Astrocyte (in vitro differentiated cells and primary cell): ENCODE results near the gene TBRG4. TPM values are rescaled to one million over a fixed set of nuclear protein-coding genes. Genes with fewer than 3 reads are reported as not detected.

Source experiments
- DNase-seq: peaks from one replicate; pipeline ENCODE4 v3.0.0-alpha.2; 2010; ENCODE audit warnings: low read depth
- FAIRE-seq: peaks from 2 replicates; lab custom pipeline; 2011; peaks lifted over from hg19 to GRCh38; lab: Jason Lieb, UNC
- H2AFZ ChIP-seq: 2 replicates; pipeline ENCODE4 v1.6.0; 2012; ENCODE audit warnings: low read depth, low read length, inconsistent platforms
- H3K27ac ChIP-seq: 2 replicates; pipeline ENCODE4 v1.5.1; 2011; ENCODE audit warnings: low read depth, low read length, inconsistent platforms
- H3K27me3 ChIP-seq: 2 replicates; pipeline ENCODE4 v1.6.0; 2011; ENCODE audit warnings: low read length, inconsistent platforms; ENCODE audit not compliant: insufficient read depth
- H3K36me3 ChIP-seq: 2 replicates; pipeline ENCODE4 v1.5.1; 2011; ENCODE audit warnings: low read length, inconsistent platforms; ENCODE audit not compliant: insufficient read depth
- H3K4me1 ChIP-seq: 2 replicates; pipeline ENCODE4 v1.5.1; 2011; ENCODE audit warnings: low read length, inconsistent platforms; ENCODE audit not compliant: insufficient read depth
- H3K4me2 ChIP-seq: 2 replicates; pipeline ENCODE4 v1.6.0; 2012; ENCODE audit warnings: low read length, inconsistent platforms
- H3K4me3 ChIP-seq: 2 replicates; pipeline ENCODE4 v1.5.1; 2011; ENCODE audit warnings: low read depth, mild to moderate bottlenecking, low read length, inconsistent platforms; ENCODE audit not compliant: insufficient read depth
- H3K79me2 ChIP-seq: 2 replicates; pipeline ENCODE4 v1.6.0; 2012; ENCODE audit warnings: mild to moderate bottlenecking, low read length, inconsistent platforms; ENCODE audit not compliant: insufficient read depth
- H3K9ac ChIP-seq: 2 replicates; pipeline ENCODE4 v1.6.0; 2012; ENCODE audit warnings: mild to moderate bottlenecking, low read length, inconsistent platforms
- H3K9me3 ChIP-seq: 2 replicates; pipeline ENCODE4 v1.5.1; 2012; ENCODE audit warnings: low read depth, mild to moderate bottlenecking, low read length, inconsistent platforms; ENCODE audit not compliant: insufficient read depth
- H4K20me1 ChIP-seq: 2 replicates; pipeline ENCODE4 v1.6.0; 2012; ENCODE audit warnings: low read length, inconsistent platforms; ENCODE audit not compliant: insufficient read depth
- H3K27ac Mint-ChIP-seq: one replicate; pipeline ENCODE4 v1.8.0; 2021; ENCODE audit warnings: mild to moderate bottlenecking, mixed read lengths; ENCODE audit not compliant: unreplicated experiment
- H3K27me3 Mint-ChIP-seq: one replicate; pipeline ENCODE4 v1.8.0; 2021; ENCODE audit warnings: low read depth, mixed read lengths; ENCODE audit not compliant: unreplicated experiment
- H3K36me3 Mint-ChIP-seq: one replicate; pipeline ENCODE4 v1.8.0; 2021; ENCODE audit warnings: low read depth, mixed read lengths; ENCODE audit not compliant: unreplicated experiment
- H3K4me1 Mint-ChIP-seq: one replicate; pipeline ENCODE4 v1.8.0; 2021; ENCODE audit warnings: low read depth, mixed read lengths; ENCODE audit not compliant: unreplicated experiment
- H3K4me3 Mint-ChIP-seq: one replicate; pipeline ENCODE4 v1.8.0; 2021; ENCODE audit warnings: mild to moderate bottlenecking, moderate library complexity, mixed read lengths; ENCODE audit not compliant: unreplicated experiment
- H3K9me3 Mint-ChIP-seq: one replicate; pipeline ENCODE4 v1.8.0; 2021; ENCODE audit warnings: mild to moderate bottlenecking, mixed read lengths; ENCODE audit not compliant: unreplicated experiment
- EZH2 ChIP-seq: IDR thresholded peaks from 2 replicates; pipeline ENCODE4 v1.6.1; 2012; ENCODE audit warnings: mild to moderate bottlenecking, low read length, inconsistent platforms; ENCODE audit not compliant: insufficient read depth
- total RNA-seq: library from RNA; stranded (reverse); gene quantifications from 2 replicates; pipeline ENCODE4 v1.2.1, GENCODE V29; 2021
- TF ChIP-seq, protein P1 (sequence below): IDR thresholded peaks from 2 replicates; pipeline ENCODE4 v1.5.1; 2011; ENCODE audit warnings: low read depth, mild to moderate bottlenecking, inconsistent platforms, low read length, moderate library complexity; ENCODE audit not compliant: insufficient read depth

Gene TBRG4
- total RNA-seq, 1 donor from 2014 or later = 65.2 TPM

- no peak overlapping the region for H3K27ac Mint-ChIP-seq
- FAIRE-seq = no peak
These were observed 24.0 kb downstream of the TBRG4 start for GRCh38 chr7:45087301-45088145.

DNA sequence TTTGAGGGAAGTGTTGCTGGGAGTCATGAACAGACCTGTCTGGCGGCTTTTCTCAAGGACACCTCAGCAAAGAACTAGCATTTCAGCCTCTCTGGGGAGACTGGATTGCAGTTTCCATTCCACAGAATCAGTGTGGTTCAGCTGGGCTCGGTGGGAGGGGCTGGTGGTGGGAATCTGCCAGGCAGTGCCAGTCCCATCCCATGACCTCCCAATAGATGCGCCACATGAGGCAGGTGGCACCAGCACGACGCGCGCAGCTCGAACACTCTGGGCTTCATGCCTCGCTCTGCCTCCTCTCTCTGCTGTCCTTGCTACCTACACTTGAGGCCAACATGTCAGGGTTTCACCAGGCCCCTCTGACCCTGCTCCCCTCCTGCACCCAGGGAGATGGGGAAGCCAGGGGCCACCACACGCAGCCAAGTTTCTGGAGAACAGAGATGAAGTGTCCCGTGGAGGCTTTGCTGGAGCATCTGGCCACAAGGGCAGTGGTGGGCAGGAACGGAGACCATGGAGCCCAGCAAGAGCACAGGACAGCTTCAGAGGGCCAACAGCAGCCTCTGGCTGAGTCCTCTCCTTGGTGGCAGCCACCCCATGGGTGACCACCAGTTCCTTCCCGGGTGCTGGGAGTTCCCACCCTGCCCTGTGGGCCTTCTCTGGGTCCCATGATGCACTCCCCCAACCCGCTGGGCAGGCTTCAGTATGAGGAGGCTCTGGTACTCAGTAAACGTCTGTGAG, 25.0 kb downstream of the TBRG4 start:
- H3K4me3 Mint-ChIP-seq = no peak overlapping the region
- no peak overlapping the region for H3K27ac Mint-ChIP-seq
- H3K4me1 Mint-ChIP-seq = no peaks in the 10 kb centered on the region

More at GRCh38 chr7:45087301-45088145, 24.0 kb downstream of the TBRG4 start:
- no peaks in the 10 kb centered on the region for H3K36me3 ChIP-seq
- peaks cover 7% of the 10 kb centered on the region for H4K20me1 ChIP-seq
- H3K9ac ChIP-seq = no peak overlapping the region
- TF ChIP-seq, protein P1, sequence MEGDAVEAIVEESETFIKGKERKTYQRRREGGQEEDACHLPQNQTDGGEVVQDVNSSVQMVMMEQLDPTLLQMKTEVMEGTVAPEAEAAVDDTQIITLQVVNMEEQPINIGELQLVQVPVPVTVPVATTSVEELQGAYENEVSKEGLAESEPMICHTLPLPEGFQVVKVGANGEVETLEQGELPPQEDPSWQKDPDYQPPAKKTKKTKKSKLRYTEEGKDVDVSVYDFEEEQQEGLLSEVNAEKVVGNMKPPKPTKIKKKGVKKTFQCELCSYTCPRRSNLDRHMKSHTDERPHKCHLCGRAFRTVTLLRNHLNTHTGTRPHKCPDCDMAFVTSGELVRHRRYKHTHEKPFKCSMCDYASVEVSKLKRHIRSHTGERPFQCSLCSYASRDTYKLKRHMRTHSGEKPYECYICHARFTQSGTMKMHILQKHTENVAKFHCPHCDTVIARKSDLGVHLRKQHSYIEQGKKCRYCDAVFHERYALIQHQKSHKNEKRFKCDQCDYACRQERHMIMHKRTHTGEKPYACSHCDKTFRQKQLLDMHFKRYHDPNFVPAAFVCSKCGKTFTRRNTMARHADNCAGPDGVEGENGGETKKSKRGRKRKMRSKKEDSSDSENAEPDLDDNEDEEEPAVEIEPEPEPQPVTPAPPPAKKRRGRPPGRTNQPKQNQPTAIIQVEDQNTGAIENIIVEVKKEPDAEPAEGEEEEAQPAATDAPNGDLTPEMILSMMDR = no peak
- no peak for TF ChIP-seq EZH2
- H3K27me3 Mint-ChIP-seq = no peaks in the 10 kb centered on the region
- H3K79me2 ChIP-seq = no peaks in the 10 kb centered on the region
- no peaks in the 10 kb centered on the region for H3K9me3 Mint-ChIP-seq
- H3K9me3 ChIP-seq = no peaks in the 10 kb centered on the region
- peaks cover 4% of the 10 kb centered on the region for H3K4me1 Mint-ChIP-seq
- H3K27me3 ChIP-seq = no peaks in the 10 kb centered on the region
- peaks cover 6% of the 10 kb centered on the region for H3K4me1 ChIP-seq
- H3K4me3 ChIP-seq = peak overlapping the region; percentile 50
- no peak for DNase-seq
- H2AFZ ChIP-seq = no peak overlapping the region
- H3K4me3 Mint-ChIP-seq = peak overlapping the region; percentile 73
- peaks cover 2% of the 10 kb centered on the region for H3K36me3 Mint-ChIP-seq
- peak overlapping the region; percentile 92 for H3K4me2 ChIP-seq
- H3K27ac ChIP-seq = no peak overlapping the region

More for the DNA sequence above, 25.0 kb downstream of the TBRG4 start:
- no peak overlapping the region for H3K4me3 ChIP-seq
- no peaks in the 10 kb centered on the region for H3K79me2 ChIP-seq
- no peak for TF ChIP-seq EZH2
- TF ChIP-seq, protein P1 = no peak
- Mint-ChIP-seq H3K9me3 (no peaks in the 10 kb centered on the region), H3K36me3 (peaks cover 2% of the 10 kb centered on the region), H3K27me3 (no peaks in the 10 kb centered on the region)
- H3K9me3 ChIP-seq = no peaks in the 10 kb centered on the region
- H4K20me1 ChIP-seq = peaks cover 7% of the 10 kb centered on the region
- H3K36me3 ChIP-seq = no peaks in the 10 kb centered on the region
- no peak overlapping the region for H3K27ac ChIP-seq
- H3K4me1 ChIP-seq = peaks cover 6% of the 10 kb centered on the region
- no peak overlapping the region for H3K4me2 ChIP-seq
- DNase-seq = no peak
- H3K9ac ChIP-seq = no peak overlapping the region
- H3K27me3 ChIP-seq = no peaks in the 10 kb centered on the region
- no peak for FAIRE-seq
- H2AFZ ChIP-seq = no peak overlapping the region
